Small intestine (tissue), 7 donors: Measurements from ENCODE around the gene ATP13A1. TPM values are rescaled to one million over a fixed set of nuclear protein-coding genes. Genes with fewer than 3 reads are reported as not detected.
A peak's percentile ranks its signal among the peaks of the same experiment; 100 is the strongest.
"Not testable (repeated sequence)": the region's sequence is repeated elsewhere in the genome, so short reads cannot be mapped to it uniquely, and the experiment has no call there.

ENCODE experiments used
- DNase-seq, 2 donors: peaks; one replicate each; pipeline versions ENCODE4 v3.0.0 to v3.0.0-alpha.2; 2013
- FAIRE-seq: peaks from 2 replicates; lab custom pipeline; 2012; peaks lifted over from hg19 to GRCh38; lab: Jason Lieb, UNC
- H3K27ac ChIP-seq, 3 donors: one replicate each; pipeline ENCODE4 v1.5.1; 2013; ENCODE audit warnings: low read length in 2 of 3, mild to moderate bottlenecking in 2 of 3, control low read depth in 1 of 3, inconsistent platforms in 1 of 3, low read depth in 1 of 3, moderate library complexity in 1 of 3
- H3K27me3 ChIP-seq, 3 donors: one replicate each; pipeline ENCODE4 v1.6.1; 2013; ENCODE audit warnings: low read length in 3 of 3, inconsistent platforms in 1 of 3; ENCODE audit not compliant: control insufficient read depth in 3 of 3, insufficient read depth in 3 of 3
- H3K36me3 ChIP-seq, 3 donors: one replicate each; pipeline ENCODE4 v1.6.1; 2013; ENCODE audit warnings: low read length in 3 of 3, inconsistent platforms in 1 of 3, low read depth in 1 of 3, mild to moderate bottlenecking in 1 of 3, moderate library complexity in 1 of 3; ENCODE audit not compliant: control insufficient read depth in 3 of 3, insufficient read depth in 2 of 3
- H3K4me1 ChIP-seq, 3 donors: one replicate each; pipeline ENCODE4 v1.6.1; 2013; ENCODE audit warnings: low read length in 2 of 3, inconsistent platforms in 1 of 3, low read depth in 1 of 3, mild to moderate bottlenecking in 1 of 3, moderate library complexity in 1 of 3; ENCODE audit not compliant: control insufficient read depth in 3 of 3, insufficient read depth in 2 of 3
- H3K4me3 ChIP-seq, 3 donors: one replicate each; pipeline ENCODE4 v1.5.1; 2013; ENCODE audit warnings: low read length in 3 of 3, control low read depth in 1 of 3, inconsistent platforms in 1 of 3, low read depth in 1 of 3, mild to moderate bottlenecking in 1 of 3, moderate library complexity in 1 of 3
- H3K9me3 ChIP-seq, 2 donors: one replicate each; pipeline ENCODE4 v1.6.1; 2013; ENCODE audit warnings: low read depth in 1 of 2, low read length in 1 of 2; ENCODE audit not compliant: control insufficient read depth in 2 of 2, insufficient read depth in 1 of 2
- WGBS, 3 donors: extraction: QIAGEN DNeasy Blood & Tissue Kit; methylation state at CpG; one replicate each; pipeline ENCODE4 v1.1.7; 2013; 5-methylcytosine and 5-hydroxymethylcytosine counted together
- polyA plus RNA-seq, 4 donors: library from polyadenylated mRNA; stranded (reverse) in 3 of 4; unstranded in 1 of 4; fragments of 200-250 nt in 3 of 4; fragments of 120-200 nt in 1 of 4; gene quantifications; one replicate each; pipeline versions ENCODE4 v1.2.1 to v1.2.3, GENCODE V29; 2013
- donor health status: healthy with polysubstance abuse.
- donor health status: control.
- donor health status: control.
- donor health status: Bipolar disorder and iron deficiency.
- donor health status: healthy.

Gene ATP13A1
- polyA plus RNA-seq, 4 donors: 40.3 to 60.8 (median 45.9) TPM

GRCh38 chr19:19598728-19599451 lies 64.6 kb downstream of the ATP13A1 start:
- H3K9me3 ChIP-seq, FAIRE-seq, DNase-seq, H3K36me3 ChIP-seq, H3K4me3 ChIP-seq, H3K27me3 ChIP-seq, H3K4me1 ChIP-seq: not testable (repeated sequence)
- WGBS, 3 donors: 70 to 89% (median 88%) methylated on average over 19 to 20 of the region's 20 CpGs
- peak overlapping the region in 2 of 3 donors; percentile 25 to 84 for H3K27ac ChIP-seq

- Histone ChIP-seq H3K4me3 (no peak overlapping the region), H3K36me3 (no peaks in the 10 kb centered on the region), H3K27ac (peak overlapping the region in 2 of 3 donors; percentile 62 to 72), H3K4me1 (peaks cover 0 to 3% (median 0%) of the 10 kb centered on the region in 3 donors), H3K27me3 (no peaks in the 10 kb centered on the region), H3K9me3 (no peaks in the 10 kb centered on the region)
- FAIRE-seq: no peak
- WGBS, 3 donors: 64 to 77% (median 70%) methylated on average over 8 of the region's 8 CpGs
- peak in 1 of 2 donors; percentile 54 for DNase-seq
Measured at GRCh38 chr19:19597809-19598306, 65.6 kb downstream of the ATP13A1 start.

Other genes with a start within 250 kb of the ATP13A1 start
- gene TSSK6, start 148.1 kb downstream of the ATP13A1 start, polyA plus RNA-seq: 1 to 10 TPM; 1.6 to 3.4 (median 1.9) TPM
- 100 to 1,000 TPM; 203 to 344 (median 339) TPM for gene NDUFA13, start 147.5 kb downstream of the ATP13A1 start, polyA plus RNA-seq
- gene YJEFN3, start 134.8 kb downstream of the ATP13A1 start, polyA plus RNA-seq: 10 to 100 TPM in 3 of 4 donors, 1 to 10 TPM in 1; 6.7 to 44.1 (median 17.5) TPM
- gene CILP2, start 125.4 kb downstream of the ATP13A1 start, polyA plus RNA-seq: under 1 TPM in 2 of 4 donors, not detected in 2; 0.09 to 0.13 TPM
- 1 to 10 TPM in 2 of 4 donors, under 1 TPM in 2; 0.81 to 2.5 (median 1.4) TPM for gene PBX4, start 45.0 kb downstream of the ATP13A1 start, polyA plus RNA-seq
- 10 to 100 TPM in 3 of 4 donors, 1 to 10 TPM in 1; 8.0 to 21.6 (median 11.9) TPM for gene LPAR2, start 35.5 kb downstream of the ATP13A1 start, polyA plus RNA-seq
- gene GMIP, start 20.0 kb downstream of the ATP13A1 start, polyA plus RNA-seq: 10 to 100 TPM in 3 of 4 donors, 1 to 10 TPM in 1; 8.3 to 15.1 (median 12.5) TPM
- 1 to 10 TPM; 7.1 to 10.0 (median 8.7) TPM for gene ZNF101, start 5.2 kb upstream of the ATP13A1 start, polyA plus RNA-seq
- 1 to 10 TPM; 1.1 to 9.1 (median 2.0) TPM for gene ZNF14, start 69.4 kb upstream of the ATP13A1 start, polyA plus RNA-seq
- gene ZNF506, start 158.1 kb upstream of the ATP13A1 start, polyA plus RNA-seq: 10 to 100 TPM in 1 of 4 donors, 1 to 10 TPM in 3; 2.5 to 27.7 (median 4.7) TPM
- gene ZNF253, start 202.2 kb upstream of the ATP13A1 start, polyA plus RNA-seq: 10 to 100 TPM in 1 of 4 donors, 1 to 10 TPM in 3; 1.1 to 17.4 (median 3.2) TPM
- 1 to 10 TPM in 3 of 4 donors, not detected in 1; 1.1 to 8.0 (median 3.1) TPM for gene ZNF93, start 237.3 kb upstream of the ATP13A1 start, polyA plus RNA-seq